ENCODE data around the gene TNFRSF14.
"Not testable (repeated sequence)": the region's sequence is repeated elsewhere in the genome, so short reads cannot be mapped to it uniquely, and the experiment has no call there.

TNFRSF14 gene

GRCh38 chr1:2549367-2550029 is 6.7 kb upstream of the TNFRSF14 start:
- H3K4me3 ChIP-seq (ENCODE audit: low read depth, low read length); DNase-seq (ENCODE audit: low read depth): not testable (repeated sequence)

- DNase-seq (ENCODE audit: low read depth); H3K4me3 ChIP-seq (ENCODE audit: low read depth, low read length): not testable (repeated sequence)
These were observed 5.8 kb upstream of the TNFRSF14 start for GRCh38 chr1:2550309-2550861.

DNA sequence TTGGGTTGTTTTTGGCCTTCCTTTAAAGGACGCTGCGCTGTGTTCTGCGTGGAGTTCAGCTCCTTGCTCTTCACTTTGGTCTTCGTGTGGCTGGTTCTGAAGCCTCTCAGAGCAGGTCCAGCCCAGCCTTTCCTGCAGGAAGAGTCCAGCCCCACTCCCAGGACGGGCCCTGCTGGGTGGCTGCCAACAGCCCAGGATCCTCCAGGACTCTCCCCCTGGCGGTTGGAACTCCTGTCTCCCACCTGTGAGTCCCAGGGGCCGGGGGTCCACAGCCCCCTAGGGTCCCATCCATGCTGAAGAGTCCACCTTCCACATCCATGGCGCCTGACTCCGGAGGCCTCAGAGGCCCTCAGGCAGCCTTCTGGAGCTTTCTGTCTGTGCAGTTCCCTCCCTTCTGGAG is 4.6 kb upstream of the TNFRSF14 start:
- not testable (repeated sequence) for H3K4me3 ChIP-seq (ENCODE audit: low read depth, low read length); DNase-seq (ENCODE audit: low read depth)

- H3K4me3 ChIP-seq (ENCODE audit: low read depth, low read length): no peak overlapping the region
- no peak for DNase-seq (ENCODE audit: low read depth)
These were observed 4.0 kb upstream of the TNFRSF14 start for GRCh38 chr1:2552189-2552588.

- not testable (repeated sequence) for DNase-seq (ENCODE audit: low read depth); H3K4me3 ChIP-seq (ENCODE audit: low read depth, low read length)
These were observed 3.1 kb upstream of the TNFRSF14 start for GRCh38 chr1:2553076-2553475.

DNA sequence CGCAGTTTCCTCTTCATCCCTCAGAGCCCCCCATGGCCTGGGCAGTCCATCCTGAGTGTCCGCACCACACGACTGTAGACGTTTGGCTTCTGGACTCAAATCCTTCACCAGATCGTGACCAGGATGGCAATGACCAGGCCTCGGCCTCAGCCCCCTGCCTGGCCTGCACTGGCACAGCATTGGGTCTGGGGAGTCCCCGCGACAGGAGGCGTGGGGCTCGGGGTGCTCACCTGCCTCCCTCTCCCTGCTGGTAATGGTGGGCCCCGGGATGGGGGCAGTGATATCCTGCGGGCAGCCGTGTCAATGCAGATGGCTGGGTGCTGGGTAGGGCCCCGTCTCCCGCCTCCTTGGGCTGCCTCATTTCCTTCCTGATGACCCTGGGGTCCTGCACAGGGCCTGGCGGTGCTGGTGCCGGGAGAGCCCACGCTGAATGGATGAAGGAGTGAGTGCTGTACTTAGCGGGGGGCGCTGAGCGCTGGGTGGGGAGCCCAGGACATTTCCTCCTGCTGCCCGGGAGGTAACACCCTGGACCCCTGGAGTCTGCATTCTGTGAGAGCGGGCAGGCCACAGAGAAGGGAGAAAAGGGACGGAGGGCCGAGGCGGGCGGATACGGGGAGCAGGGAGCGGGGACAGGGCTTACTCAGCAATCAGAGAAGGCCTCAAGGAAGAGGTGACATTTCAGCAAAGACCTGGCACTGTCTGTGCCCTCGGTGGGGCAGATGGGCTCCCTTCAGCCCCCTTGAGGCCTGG is 2.1 kb upstream of the TNFRSF14 start:
- no peak for DNase-seq (ENCODE audit: low read depth)
- H3K4me3 ChIP-seq (ENCODE audit: low read depth, low read length): no peak overlapping the region

GRCh38 chr1:2554621-2555387 is 1.4 kb upstream of the TNFRSF14 start:
- no peak overlapping the region for H3K4me3 ChIP-seq (ENCODE audit: low read depth, low read length)
- DNase-seq (ENCODE audit: low read depth): no peak

DNA sequence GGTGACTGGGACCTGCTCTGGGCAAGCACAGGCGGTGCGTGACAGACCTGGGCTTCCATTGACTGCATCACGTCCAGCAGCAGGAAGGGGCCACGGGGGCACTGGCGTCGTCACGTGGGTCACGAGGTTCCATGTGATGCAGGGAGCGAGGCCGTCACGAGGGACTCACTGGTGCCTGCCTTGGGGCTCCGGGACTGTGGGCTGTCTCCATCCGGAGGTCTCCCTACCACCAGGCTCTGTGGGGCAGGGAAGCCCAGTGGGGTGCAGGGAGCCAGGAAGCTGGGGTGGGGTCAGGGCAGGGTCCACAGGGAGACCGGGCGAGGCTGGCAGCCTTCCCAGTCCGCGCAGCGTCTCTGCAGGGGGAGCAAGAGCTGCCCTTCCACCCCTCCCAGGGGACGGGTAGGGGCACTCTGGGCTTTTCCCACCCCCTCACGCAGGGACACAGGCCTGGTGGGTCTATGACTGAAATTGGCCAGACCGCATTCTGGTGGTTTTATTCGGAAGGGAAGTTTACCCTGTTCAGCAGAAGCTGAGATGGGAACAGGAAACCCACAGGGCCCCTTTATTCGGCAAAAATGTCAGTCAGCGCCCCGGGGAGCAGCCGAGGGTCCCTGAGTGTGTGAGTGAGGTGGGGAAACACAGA is 416 bp upstream of the TNFRSF14 start:
- no peak for DNase-seq (ENCODE audit: low read depth)
- peak overlapping the region; percentile 44 for H3K4me3 ChIP-seq (ENCODE audit: low read depth, low read length)

DNA sequence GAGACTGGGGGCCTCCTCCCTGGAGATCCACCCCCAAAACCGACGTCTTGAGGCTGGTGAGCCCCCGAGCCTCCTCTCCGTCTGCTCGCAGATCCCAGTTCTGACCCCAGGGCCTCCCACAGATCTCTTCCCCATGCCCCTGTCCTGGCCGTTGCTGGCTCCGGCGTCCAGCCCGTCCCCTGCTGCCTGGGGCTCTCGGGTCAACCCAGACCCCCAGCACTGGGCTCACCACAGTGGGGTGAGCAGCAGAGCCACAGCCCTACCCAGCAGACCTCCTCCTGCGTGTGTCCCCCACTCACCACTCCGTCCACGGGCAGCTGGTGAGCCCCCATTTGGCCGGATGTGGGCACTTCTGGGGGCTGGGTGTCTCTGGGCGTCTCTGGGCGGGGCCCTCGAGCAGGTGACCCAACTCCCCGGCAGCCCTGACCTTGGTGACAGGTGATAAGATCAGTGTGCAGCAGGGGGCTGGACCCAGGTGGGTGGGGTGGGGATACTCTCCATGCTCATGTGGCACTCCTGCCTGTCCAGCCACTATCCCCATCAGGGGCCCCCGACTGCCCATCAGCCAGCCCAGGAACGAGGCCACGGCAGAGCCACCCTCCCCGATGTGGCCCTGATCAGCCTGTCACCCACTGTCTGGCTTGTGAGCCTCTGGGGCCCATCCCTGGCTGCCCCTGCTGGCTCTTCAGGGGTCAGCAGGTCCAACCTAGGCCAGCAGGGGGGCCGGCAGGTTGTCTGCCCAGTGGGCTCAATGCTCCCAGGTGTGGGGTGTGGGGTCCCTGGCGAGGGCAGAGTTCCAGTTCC is 709 bp downstream of the TNFRSF14 start:
- DNase-seq (ENCODE audit: low read depth): no peak

GRCh38 chr1:2557482-2558400 is 1.6 kb downstream of the TNFRSF14 start:
- H3K4me3 ChIP-seq (ENCODE audit: low read depth, low read length): no peak overlapping the region
- no peak for DNase-seq (ENCODE audit: low read depth)

More for the DNA sequence above, 709 bp downstream of the TNFRSF14 start:
- peak overlapping the region; percentile 44 for H3K4me3 ChIP-seq (ENCODE audit: low read depth, low read length)

DNA sequence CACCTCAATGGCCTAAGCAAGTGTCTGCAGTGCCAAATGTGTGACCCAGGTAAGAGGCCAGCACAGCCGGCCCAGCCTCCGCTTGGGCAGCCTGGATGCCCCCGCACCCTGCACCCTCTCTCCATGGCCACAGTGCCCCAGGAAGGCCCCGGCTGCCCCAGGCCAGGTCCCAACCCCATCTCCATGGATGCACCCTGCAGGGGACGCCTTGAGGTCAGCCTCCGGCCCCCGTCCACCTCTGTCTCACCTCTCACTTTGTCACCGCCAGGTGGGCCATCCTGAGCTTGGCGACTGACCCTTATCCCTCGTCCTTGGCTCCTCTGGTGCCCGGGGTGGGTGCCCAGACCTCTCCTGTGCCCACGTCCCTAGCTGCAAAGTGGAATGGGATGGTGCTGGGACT is 2.2 kb downstream of the TNFRSF14 start:
- DNase-seq (ENCODE audit: low read depth): no peak
- no peak overlapping the region for H3K4me3 ChIP-seq (ENCODE audit: low read depth, low read length)

DNA sequence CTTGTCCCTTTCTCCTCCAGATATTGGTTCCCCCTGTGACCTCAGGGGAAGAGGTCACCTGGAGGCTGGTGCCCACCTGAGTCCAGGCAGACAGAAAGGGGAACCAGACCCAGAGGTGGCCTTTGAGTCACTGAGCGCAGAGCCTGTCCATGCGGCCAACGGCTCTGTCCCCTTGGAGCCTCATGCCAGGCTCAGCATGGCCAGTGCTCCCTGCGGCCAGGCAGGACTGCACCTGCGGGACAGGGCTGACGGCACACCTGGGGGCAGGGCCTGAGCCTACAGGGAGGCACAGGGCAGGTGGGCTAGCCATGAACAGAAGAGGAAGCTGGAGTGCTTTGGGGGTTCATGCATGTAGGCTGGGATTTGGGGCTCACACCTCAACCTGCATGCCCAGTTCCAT is 2.7 kb downstream of the TNFRSF14 start:
- no peak for DNase-seq (ENCODE audit: low read depth)
- no peak overlapping the region for H3K4me3 ChIP-seq (ENCODE audit: low read depth, low read length)

- no peak for DNase-seq (ENCODE audit: low read depth)
- H3K4me3 ChIP-seq (ENCODE audit: low read depth, low read length): no peak overlapping the region
These were observed 3.5 kb downstream of the TNFRSF14 start for GRCh38 chr1:2559509-2560298.

DNA sequence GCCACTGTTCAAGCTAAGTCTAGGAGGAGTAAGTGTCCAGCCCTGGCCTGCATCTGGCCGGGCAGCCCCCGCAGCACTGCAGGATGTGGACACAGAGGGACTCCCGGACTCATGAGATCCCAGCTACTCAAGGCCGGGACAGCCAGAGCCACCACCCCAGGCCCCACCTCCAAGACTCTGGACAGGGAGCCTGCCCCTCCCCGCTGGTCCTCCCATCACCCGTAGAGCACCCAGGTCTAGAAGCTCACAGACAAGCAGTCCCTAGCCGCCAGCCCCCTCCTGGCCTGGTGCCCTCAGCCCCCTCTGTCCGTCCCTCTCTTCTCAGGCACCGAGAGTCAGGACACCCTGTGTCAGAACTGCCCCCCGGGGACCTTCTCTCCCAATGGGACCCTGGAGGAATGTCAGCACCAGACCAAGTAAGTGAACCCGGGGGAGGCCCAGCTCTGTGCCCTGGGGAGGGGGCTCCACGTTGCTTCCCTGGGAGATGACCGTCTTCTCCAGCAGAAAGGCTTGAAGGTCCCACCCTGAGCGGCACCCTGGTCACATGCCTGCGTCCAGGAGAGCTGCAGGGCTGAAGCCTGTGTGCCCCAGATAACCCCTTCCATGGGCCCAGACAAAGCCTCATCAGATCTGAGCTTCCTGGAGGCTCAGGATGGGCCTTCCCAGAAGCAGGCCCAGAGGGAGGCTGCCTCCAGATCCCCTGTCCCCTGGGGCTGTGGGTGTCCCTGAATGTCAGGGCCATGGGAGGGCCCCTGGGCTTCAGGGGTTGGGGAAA is 4.3 kb downstream of the TNFRSF14 start:
- no peak overlapping the region for H3K4me3 ChIP-seq (ENCODE audit: low read depth, low read length)
- no peak for DNase-seq (ENCODE audit: low read depth)

GRCh38 chr1:2561446-2561845 is 5.3 kb downstream of the TNFRSF14 start:
- no peak overlapping the region for H3K4me3 ChIP-seq (ENCODE audit: low read depth, low read length)
- no peak for DNase-seq (ENCODE audit: low read depth)
